Lung (tissue), 12 donors: Measurements from ENCODE around the gene RAB44. TPM values are rescaled to one million over a fixed set of nuclear protein-coding genes. Genes with fewer than 3 reads are reported as not detected.

Experiments used
- ATAC-seq: fragments of 200-7000 bp; cut with Tn5 transposase; one replicate; pipeline ENCODE4 v1.9.1; 2020; ENCODE audit warnings: moderate number of reproducible peaks; ENCODE audit not compliant: insufficient read depth, low FRiP score
- DNase-seq, 3 donors: peaks; one replicate each; pipeline ENCODE4 v3.0.0-alpha.2; 2013 to 2017
- H3K27ac ChIP-seq, 2 donors: one replicate each; pipeline ENCODE4 v1.5.1; 2013; ENCODE audit warnings: mild to moderate bottlenecking in 2 of 2, moderate library complexity in 2 of 2, control low read depth in 1 of 2, inconsistent platforms in 1 of 2, low read depth in 1 of 2, low read length in 1 of 2
- H3K27me3 ChIP-seq, 3 donors: one replicate each; pipeline ENCODE4 v1.5.1; 2013; ENCODE audit warnings: low read length in 2 of 3; ENCODE audit not compliant: control insufficient read depth in 3 of 3, insufficient read depth in 3 of 3
- H3K36me3 ChIP-seq, 4 donors: one replicate each; pipeline ENCODE4 v1.5.1; 2013; ENCODE audit warnings: low read length in 4 of 4, mild to moderate bottlenecking in 1 of 4, moderate library complexity in 1 of 4; ENCODE audit not compliant: control insufficient read depth in 4 of 4, insufficient read depth in 4 of 4
- H3K4me1 ChIP-seq, 5 donors: one replicate each; pipeline ENCODE4 v1.5.1; 2013; ENCODE audit warnings: low read length in 5 of 5, mild to moderate bottlenecking in 2 of 5, moderate library complexity in 1 of 5; ENCODE audit not compliant: control insufficient read depth in 5 of 5, insufficient read depth in 5 of 5
- H3K4me3 ChIP-seq: one replicate; pipeline ENCODE4 v1.5.1; 2013; ENCODE audit warnings: mild to moderate bottlenecking, control low read depth, moderate library complexity
- H3K9ac ChIP-seq, 2 donors: one replicate each; pipeline ENCODE4 v1.5.1; 2013; ENCODE audit warnings: low read length in 2 of 2, control low read depth in 1 of 2; ENCODE audit not compliant: insufficient read depth in 1 of 2
- H3K9me3 ChIP-seq, 4 donors: one replicate each; pipeline ENCODE4 v1.5.1; 2013; ENCODE audit warnings: low read length in 3 of 4, mild to moderate bottlenecking in 1 of 4, moderate library complexity in 1 of 4; ENCODE audit not compliant: control insufficient read depth in 4 of 4, insufficient read depth in 3 of 4
- WGBS, 2 donors: extraction: QIAGEN DNeasy Blood & Tissue Kit; methylation state at CpG; one replicate each; pipeline ENCODE4 v1.1.7; 2013; 5-methylcytosine and 5-hydroxymethylcytosine counted together
- polyA plus RNA-seq, 2 donors: library from polyadenylated mRNA; stranded (reverse); fragments of 200-250 nt; gene quantifications; one replicate each; pipeline ENCODE4 v1.2.1, GENCODE V29; 2013
- total RNA-seq, 2 donors: library from RNA; depleted of rRNA in 1 of 2; stranded (reverse); fragments of >200 nt in 1 of 2; gene quantifications; one replicate each; pipeline ENCODE4 v1.2.1, GENCODE V29; 2014 to 2021
- TF ChIP-seq, protein P1 (sequence below): IDR thresholded peaks from 2 replicates; pipeline ENCODE4 v1.5.1; 2012; ENCODE audit warnings: mild to moderate bottlenecking; ENCODE audit errors: control extremely low read depth, extremely low read depth
- donor health status: control.
- donor health status: control.
- donor health status: Bipolar disorder and iron deficiency.
- donor health status: healthy.
- donor health status: DM: yes; HTN: yes; CAD: no.

The RAB44 gene
- total and polyA plus RNA-seq, 4 donors = 0.26 to 1.5 (median 0.91) TPM

DNA sequence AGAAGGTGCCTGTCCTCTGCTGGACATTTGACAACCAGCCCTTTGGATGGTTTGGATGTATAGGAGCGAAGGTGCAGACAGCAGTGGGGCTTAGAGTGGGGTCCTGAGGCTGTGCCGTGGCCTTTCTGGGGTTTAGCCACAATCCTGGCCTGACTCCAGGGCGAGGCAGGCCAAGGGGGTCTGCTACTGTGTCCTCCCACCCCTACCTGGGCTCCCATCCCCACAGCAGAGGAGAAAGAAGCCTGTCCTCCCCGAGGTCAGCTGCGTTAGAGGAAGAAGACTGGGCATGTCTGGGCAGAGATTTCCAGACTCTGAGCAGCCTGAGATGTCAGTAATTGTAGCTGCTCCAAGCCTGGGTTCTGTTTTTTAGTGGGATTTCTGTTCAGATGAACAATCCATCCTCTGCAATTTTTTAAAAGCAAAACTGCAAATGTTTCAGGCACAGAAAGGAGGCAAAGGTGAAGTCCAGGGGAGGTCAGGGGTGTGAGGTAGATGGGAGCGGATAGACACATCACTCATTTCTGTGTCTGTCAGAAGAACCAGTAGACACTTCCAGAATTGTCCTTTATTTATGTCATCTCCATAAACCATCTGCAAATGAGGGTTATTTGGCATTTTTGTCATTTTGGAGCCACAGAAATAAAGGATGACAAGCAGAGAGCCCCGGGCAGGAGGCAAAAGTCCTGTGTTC, 20.4 kb upstream of the RAB44 start:
- H3K4me3 ChIP-seq = no peak overlapping the region
- peaks cover 0 to 16% (median 0%) of the 10 kb centered on the region in 3 donors for H3K27me3 ChIP-seq
- H3K36me3 ChIP-seq = peaks cover 0 to under 1% (median 0%) of the 10 kb centered on the region in 4 donors
- H3K27ac ChIP-seq = peak overlapping the region in 1 of 2 donors; percentile 73
- ATAC-seq = no peak
- H3K9ac ChIP-seq = no peak overlapping the region
- no peaks in the 10 kb centered on the region for H3K9me3 ChIP-seq
- WGBS, 2 donors = 71 to 81% methylated on average over 7 of the region's 7 CpGs
- no peak for DNase-seq
- peaks cover 0 to 19% (median 4%) of the 10 kb centered on the region in 5 donors for H3K4me1 ChIP-seq
- TF ChIP-seq, protein P1, sequence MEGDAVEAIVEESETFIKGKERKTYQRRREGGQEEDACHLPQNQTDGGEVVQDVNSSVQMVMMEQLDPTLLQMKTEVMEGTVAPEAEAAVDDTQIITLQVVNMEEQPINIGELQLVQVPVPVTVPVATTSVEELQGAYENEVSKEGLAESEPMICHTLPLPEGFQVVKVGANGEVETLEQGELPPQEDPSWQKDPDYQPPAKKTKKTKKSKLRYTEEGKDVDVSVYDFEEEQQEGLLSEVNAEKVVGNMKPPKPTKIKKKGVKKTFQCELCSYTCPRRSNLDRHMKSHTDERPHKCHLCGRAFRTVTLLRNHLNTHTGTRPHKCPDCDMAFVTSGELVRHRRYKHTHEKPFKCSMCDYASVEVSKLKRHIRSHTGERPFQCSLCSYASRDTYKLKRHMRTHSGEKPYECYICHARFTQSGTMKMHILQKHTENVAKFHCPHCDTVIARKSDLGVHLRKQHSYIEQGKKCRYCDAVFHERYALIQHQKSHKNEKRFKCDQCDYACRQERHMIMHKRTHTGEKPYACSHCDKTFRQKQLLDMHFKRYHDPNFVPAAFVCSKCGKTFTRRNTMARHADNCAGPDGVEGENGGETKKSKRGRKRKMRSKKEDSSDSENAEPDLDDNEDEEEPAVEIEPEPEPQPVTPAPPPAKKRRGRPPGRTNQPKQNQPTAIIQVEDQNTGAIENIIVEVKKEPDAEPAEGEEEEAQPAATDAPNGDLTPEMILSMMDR = no peak

DNA sequence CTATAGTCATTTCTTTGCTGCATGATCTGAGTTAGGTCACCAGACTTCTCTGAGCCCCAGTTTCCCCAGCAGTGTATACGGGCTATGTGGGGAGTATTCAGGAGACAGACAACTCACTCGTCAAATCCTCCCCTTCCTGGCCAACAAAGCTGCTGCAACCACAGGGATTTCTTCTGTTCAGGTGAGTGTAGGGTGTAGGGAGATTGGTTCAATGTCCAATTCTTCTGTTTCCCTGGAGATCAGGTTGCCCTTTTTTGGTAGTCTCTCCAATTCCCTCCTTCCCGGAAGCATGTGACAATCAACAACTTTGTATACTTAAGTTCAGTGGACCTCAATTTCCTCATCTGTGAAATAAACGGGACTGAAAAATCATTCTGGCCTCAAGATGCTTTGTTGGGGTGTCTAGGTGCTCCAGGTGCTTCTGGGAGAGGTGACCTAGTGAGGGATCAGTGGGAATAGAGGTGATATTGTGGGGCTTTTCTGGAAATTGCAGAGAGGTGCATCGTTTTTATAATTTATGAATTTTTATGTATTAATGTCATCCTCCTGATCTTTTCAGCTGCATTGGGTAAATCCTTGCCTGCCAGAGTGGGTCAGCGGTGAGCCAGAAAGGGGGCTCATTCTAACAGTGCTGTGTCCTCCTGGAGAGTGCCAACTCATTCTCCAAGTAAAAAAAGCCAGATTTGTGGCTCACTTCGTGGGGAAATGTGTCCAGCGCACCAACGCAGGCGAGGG, 19.7 kb upstream of the RAB44 start:
- peaks cover 0 to 16% (median 0%) of the 10 kb centered on the region in 3 donors for H3K27me3 ChIP-seq
- H3K4me3 ChIP-seq = no peak overlapping the region
- 11 to 12% methylated on average over 10 of the region's 10 CpGs for WGBS, 2 donors
- no peaks in the 10 kb centered on the region for H3K9me3 ChIP-seq
- ATAC-seq (no peak), DNase-seq (no peak)
- H3K27ac ChIP-seq = peak overlapping the region; percentile 57 to 98
- peaks cover 0 to 7% (median 0%) of the 10 kb centered on the region in 4 donors for H3K36me3 ChIP-seq
- peaks cover 0 to 19% (median 9%) of the 10 kb centered on the region in 5 donors for H3K4me1 ChIP-seq
- TF ChIP-seq, protein P1 = no peak
- no peak overlapping the region for H3K9ac ChIP-seq

GRCh38 chr6:36678488-36679042, 19.1 kb upstream of the RAB44 start, which contains the start of gene CDKN1A:
CDKN1A (plus strand) TSS chr6:36678714; CDS start chr6:36684102, 5,388 bp downstream.
- H3K36me3 ChIP-seq = peaks cover 0 to 10% (median 0%) of the 10 kb centered on the region in 4 donors
- ATAC-seq (peak; percentile 87), DNase-seq (peak; percentile 87 to 93 (median 90))
- H3K27me3 ChIP-seq = peaks cover 0 to 16% (median 0%) of the 10 kb centered on the region in 3 donors
- H3K9ac ChIP-seq = peak within 1 kb of the TSS in 1 of 2 donors; percentile 43
- no peaks in the 10 kb centered on the region for H3K9me3 ChIP-seq
- TF ChIP-seq, protein P1 = no peak
- H3K4me1 ChIP-seq = peaks cover 0 to 19% (median 9%) of the 10 kb centered on the region in 5 donors
- peak within 1 kb of the TSS; percentile 98 to 100 for H3K27ac ChIP-seq
- peak within 1 kb of the TSS; percentile 80 for H3K4me3 ChIP-seq
- WGBS, 2 donors = 0 to 1% methylated on average over 60 to 63 of the region's 63 CpGs
